K562 (cell line): ENCODE measurements around the gene OSGEP. TPM values are rescaled to one million over a fixed set of nuclear protein-coding genes. Genes with fewer than 3 reads are reported as not detected.

ENCODE experiments used
- CHCHD3 ChIP-seq: fragments of 250-450 bp; sonication (Bioruptor Pico); IDR thresholded peaks from 2 replicates; pipeline ENCODE4 v2.1.2; 2022; ENCODE audit warnings: mild to moderate bottlenecking
- DLX4 ChIP-seq: fragments of 250-450 bp; sonication (Bioruptor Pico); IDR thresholded peaks from 2 replicates; pipeline ENCODE4 v1.6.1; 2021; ENCODE audit warnings: mild to moderate bottlenecking
- ELF1 ChIP-seq: fragments of 200-800 bp; sonication (Bioruptor generic); IDR thresholded peaks from 2 replicates; pipeline ENCODE4 v1.6.1; 2016; ENCODE audit warnings: missing genetic modification characterization, missing compliant biosample characterization
- ELK1 ChIP-seq: sonication (generic); formaldehyde crosslinking; IDR thresholded peaks from 2 replicates; pipeline ENCODE4 v1.8.1; 2022; ENCODE audit warnings: missing genetic modification reagents
- MAZ ChIP-seq, 2 experiments: fragments of 450-650 bp in 1 of 2; sonication (generic) in 1 of 2; formaldehyde crosslinking; IDR thresholded peaks in 1 of 2; conservative IDR thresholded peaks in 1 of 2; 2 replicates each; pipeline versions ENCODE4 v1.4.0 to v1.5.0; 2020; ENCODE audit warnings: mild to moderate bottlenecking in 1 of 2, missing genetic modification reagents in 1 of 2
- MECOM ChIP-seq: fragments of 250-450 bp; sonication (Bioruptor Pico); IDR thresholded peaks from 2 replicates; pipeline ENCODE4 v1.8.0; 2022; ENCODE audit warnings: inconsistent platforms
- MTA1 ChIP-seq: fragments of 450-650 bp; IDR thresholded peaks from 2 replicates; pipeline ENCODE4 v1.6.1; 2017; ENCODE audit warnings: borderline replicate concordance
- NR1H2 ChIP-seq: sonication (generic); formaldehyde crosslinking; IDR thresholded peaks from 2 replicates; pipeline ENCODE4 v1.4.0; 2020; ENCODE audit warnings: mild to moderate bottlenecking, missing genetic modification reagents
- OTX1 ChIP-seq: fragments of 450-650 bp; formaldehyde crosslinking; IDR thresholded peaks from 2 replicates; pipeline ENCODE4 v1.4.0; 2022; ENCODE audit warnings: mild to moderate bottlenecking
- PHB2 ChIP-seq: fragments of 450-650 bp; IDR thresholded peaks from 2 replicates; pipeline ENCODE4 v1.6.1; 2017; ENCODE audit warnings: low read depth
- POLR2A ChIP-seq: fragments of 450-650 bp; conservative IDR thresholded peaks from 2 replicates; pipeline ENCODE4 v1.6.1; 2016
- SAP30 ChIP-seq: fragments of 200-600 bp; sonication (generic); IDR thresholded peaks from 2 replicates; pipeline ENCODE4 v1.6.1; 2012; ENCODE audit warnings: borderline replicate concordance, low read depth, mild to moderate bottlenecking, moderate library complexity, low read length, control low read depth, inconsistent platforms; ENCODE audit not compliant: insufficient read depth, poor library complexity, severe bottlenecking
- TAF9B ChIP-seq: fragments of 450-650 bp; IDR thresholded peaks from 2 replicates; pipeline ENCODE4 v1.6.1; 2018; ENCODE audit warnings: mild to moderate bottlenecking; ENCODE audit not compliant: partially characterized antibody
- THAP12 ChIP-seq: fragments of 250-450 bp; sonication (Bioruptor Pico); IDR thresholded peaks from 2 replicates; pipeline ENCODE4 v1.9.0; 2021; ENCODE audit warnings: mild to moderate bottlenecking, inconsistent platforms
- XRCC5 ChIP-seq: fragments of 200-400 bp; formaldehyde crosslinking; IDR thresholded peaks from 2 replicates; pipeline ENCODE4 v1.6.1; 2017; ENCODE audit warnings: low read depth, mild to moderate bottlenecking, low read length
- ZBTB7A ChIP-seq: IDR thresholded peaks from 2 replicates; pipeline ENCODE4 v1.6.1; 2011; ENCODE audit warnings: low read depth, mild to moderate bottlenecking, low read length, moderate library complexity, borderline replicate concordance; ENCODE audit not compliant: control insufficient read depth
- ZMIZ1 ChIP-seq, 2 experiments: fragments of 150-350 bp in 1 of 2; IDR thresholded peaks; 2 replicates each; pipeline ENCODE4 v1.6.1; 2012 to 2016; ENCODE audit warnings: low read depth in 2 of 2, low read length in 2 of 2, mild to moderate bottlenecking in 1 of 2, moderate library complexity in 1 of 2
- ZNF311 ChIP-seq: fragments of 250-450 bp; sonication (Bioruptor Pico); IDR thresholded peaks from 2 replicates; pipeline ENCODE4 v1.4.0; 2020; ENCODE audit warnings: mild to moderate bottlenecking, moderate library complexity
- ZNF316 ChIP-seq: fragments of 450-650 bp; IDR thresholded peaks from 2 replicates; pipeline ENCODE4 v1.6.1; 2016
- ZNF436 ChIP-seq: fragments of 250-450, 450-650 bp; sonication (Bioruptor Pico); formaldehyde crosslinking; IDR thresholded peaks from 2 replicates; pipeline ENCODE4 v1.7.0; 2020; ENCODE audit warnings: mild to moderate bottlenecking
- ZNF561 ChIP-seq: fragments of 450-650 bp; formaldehyde crosslinking; conservative IDR thresholded peaks from 2 replicates; pipeline ENCODE4 v1.4.0; 2020; ENCODE audit warnings: mild to moderate bottlenecking, moderate library complexity
- polyA plus RNA-seq, 8 experiments: library from polyadenylated mRNA; depleted of rRNA in 4 of 8; stranded (reverse) in 5 of 8; unstranded in 3 of 8; fragments of >200 nt; fragmentation: Nextera tagmentation in 2 of 8; fragmentation: Illumina TruSeq in 1 of 8; extraction: Ambion mirVana in 2 of 8; extraction: Trizol in 1 of 8; gene quantifications; 2 replicates each; pipeline versions ENCODE4 v1.2.1 to v1.2.3, GENCODE V29; 2011 to 2014; ENCODE audit warnings: inconsistent platforms in 1 of 8, missing spikeins in 1 of 8
- total RNA-seq, 7 experiments: library from RNA; depleted of rRNA in 6 of 7; stranded (reverse); fragments of >200 nt in 6 of 7; fragmentation: Illumina TruSeq in 2 of 7; extraction: Trizol in 2 of 7; gene quantifications; 2 replicates each; pipeline versions ENCODE4 v1.2.1 to v1.2.3, GENCODE V29; 2011 to 2021; ENCODE audit warnings: low replicate concordance in 1 of 7

The OSGEP gene
- total and polyA plus RNA-seq, 9 of the 15 experiments (the other 6 are each of a cell fraction or from before 2014, with no cell fraction given), result 32.1 to 59.2 (median 44.1) TPM

- TF ChIP-seq SAP30 (peak; percentile 33), XRCC5 (no peak), TAF9B (peak; percentile 63), ZNF316 (no peak), ZMIZ1 (IDR thresholded peaks at IDR 0.05; ENCODE audit: low read depth in 2 of 2, low read length in 2 of 2) (no peak), ZNF436 (CRISPR knock-in tag) (no peak), MTA1 (no peak), DLX4 (CRISPR knock-in tag) (no peak), ZNF311 (CRISPR knock-in tag) (no peak), ZNF561 (no peak), OTX1 (CRISPR knock-in tag) (no peak), THAP12 (CRISPR knock-in tag) (no peak), ZBTB7A (no peak), MECOM (CRISPR knock-in tag) (no peak), NR1H2 (CRISPR knock-in tag) (no peak), ELK1 (CRISPR knock-in tag) (no peak), MAZ (CRISPR knock-in tag; conservative IDR thresholded peaks at IDR 0.05 in 1 of 2, IDR thresholded peaks at IDR 0.05 in 1 of 2) (peak; percentile 62 to 77), CHCHD3 (CRISPR knock-in tag) (no peak), POLR2A (peak; percentile 77), PHB2 (no peak), ELF1 (0 out of 2 replicates have a peak, but pooled peaks have one; percentile 22)
Observed at GRCh38 chr14:20412876-20413743, 41.5 kb downstream of the OSGEP start, which contains the start of gene TEP1 (continued).
